ENCODE data around the gene CLDN8. TPM values are rescaled to one million over a fixed set of nuclear protein-coding genes. Genes with fewer than 3 reads are reported as not detected.

Gene CLDN8
- polyA plus RNA-seq, 10 donors = 3.2 to 6.4 TPM; not detected in 8

- DNase-seq = peak in 1 of 3 donors; percentile 33
These were observed 9.2 kb downstream of the CLDN8 start for GRCh38 chr21:30206551-30207251.

- DNase-seq = peak in 1 of 3 donors; percentile 52
These were observed 15.9 kb downstream of the CLDN8 start for GRCh38 chr21:30200000-30200399.

- DNase-seq = no peak
These were observed 21.1 kb downstream of the CLDN8 start for GRCh38 chr21:30194701-30195299.

GRCh38 chr21:30193201-30193600, 22.7 kb downstream of the CLDN8 start:
- no peak for DNase-seq

- no peak for DNase-seq
These were observed 25.3 kb downstream of the CLDN8 start for GRCh38 chr21:30190554-30190953.

- peak in 1 of 3 donors; percentile 42 for DNase-seq
These were observed 26.1 kb downstream of the CLDN8 start for GRCh38 chr21:30189773-30190172.

- no peak for DNase-seq
These were observed 29.7 kb downstream of the CLDN8 start for GRCh38 chr21:30186242-30186641.

- no peak for DNase-seq
These were observed 47.8 kb downstream of the CLDN8 start for GRCh38 chr21:30168086-30168485.

GRCh38 chr21:30166705-30167104, 49.2 kb downstream of the CLDN8 start, which contains the start of gene CLDN17:
CLDN17 (minus strand) TSS chr21:30166805; CDS start chr21:30166617, 188 bp downstream.
- DNase-seq = no peak

GRCh38 chr21:30166171-30166570, 49.7 kb downstream of the CLDN8 start:
- no peak for DNase-seq

- DNase-seq = no peak
These were observed 51.1 kb downstream of the CLDN8 start for GRCh38 chr21:30164796-30165195.

Other genes starting within 250 kb of the CLDN8 start
- gene CLDN17, start 49.3 kb downstream of the CLDN8 start, polyA plus RNA-seq (ENCODE audit: insufficient read length in 10 of 10) = not detected
- not detected for gene KRTAP24-1, start 66.9 kb upstream of the CLDN8 start, polyA plus RNA-seq (ENCODE audit: insufficient read length in 10 of 10)
- not detected for gene KRTAP25-1, start 73.4 kb upstream of the CLDN8 start, polyA plus RNA-seq (ENCODE audit: insufficient read length in 10 of 10)
- gene KRTAP26-1, start 104.2 kb upstream of the CLDN8 start, polyA plus RNA-seq (ENCODE audit: insufficient read length in 10 of 10) = not detected
- not detected for gene KRTAP27-1, start 121.6 kb upstream of the CLDN8 start, polyA plus RNA-seq (ENCODE audit: insufficient read length in 10 of 10)
- gene KRTAP23-1, start 132.5 kb upstream of the CLDN8 start, polyA plus RNA-seq (ENCODE audit: insufficient read length in 10 of 10) = not detected
- gene KRTAP13-2, start 156.2 kb upstream of the CLDN8 start, polyA plus RNA-seq (ENCODE audit: insufficient read length in 10 of 10) = not detected
- not detected for gene KRTAP13-1, start 179.9 kb upstream of the CLDN8 start, polyA plus RNA-seq (ENCODE audit: insufficient read length in 10 of 10)
- not detected for gene KRTAP13-3, start 209.8 kb upstream of the CLDN8 start, polyA plus RNA-seq (ENCODE audit: insufficient read length in 10 of 10)
- not detected for gene KRTAP13-4, start 214.1 kb upstream of the CLDN8 start, polyA plus RNA-seq (ENCODE audit: insufficient read length in 10 of 10)
- not detected for gene KRTAP15-1, start 224.2 kb upstream of the CLDN8 start, polyA plus RNA-seq (ENCODE audit: insufficient read length in 10 of 10)